ENCODE data around the gene SOS1. TPM values are rescaled to one million over a fixed set of nuclear protein-coding genes. Genes with fewer than 3 reads are reported as not detected.

SOS1 gene
- total RNA-seq, 1 donor from 2014 or later = 35.3 TPM

- DNase-seq (ENCODE audit: low spot score) = no peak
- H3K36me3 Mint-ChIP-seq (ENCODE audit: low read depth, unreplicated experiment) = peaks cover 14% of the 10 kb centered on the region
- H3K9me3 Mint-ChIP-seq (ENCODE audit: unreplicated experiment) = no peaks in the 10 kb centered on the region
- H3K27ac Mint-ChIP-seq (ENCODE audit: unreplicated experiment) = no peak overlapping the region
- no peaks in the 10 kb centered on the region for H3K27me3 Mint-ChIP-seq (ENCODE audit: unreplicated experiment)
- H3K4me1 Mint-ChIP-seq (ENCODE audit: unreplicated experiment) = peaks cover 13% of the 10 kb centered on the region
- H3K4me3 Mint-ChIP-seq (ENCODE audit: unreplicated experiment) = no peak overlapping the region
- no peak for TF ChIP-seq CTCF (IDR thresholded peaks at IDR 0.05; ENCODE audit: unreplicated experiment)
These were observed 139.7 kb downstream of the SOS1 start for GRCh38 chr2:38981003-38981669.

- DNase-seq (ENCODE audit: low spot score) = no peak
- Mint-ChIP-seq H3K4me1 (ENCODE audit: unreplicated experiment) (peaks cover 13% of the 10 kb centered on the region), H3K9me3 (ENCODE audit: unreplicated experiment) (no peaks in the 10 kb centered on the region), H3K36me3 (ENCODE audit: low read depth, unreplicated experiment) (no peaks in the 10 kb centered on the region), H3K27me3 (ENCODE audit: unreplicated experiment) (no peaks in the 10 kb centered on the region), H3K27ac (ENCODE audit: unreplicated experiment) (no peak overlapping the region), H3K4me3 (ENCODE audit: unreplicated experiment) (no peak overlapping the region)
- TF ChIP-seq CTCF (IDR thresholded peaks at IDR 0.05; ENCODE audit: unreplicated experiment) = no peak
These were observed 141.9 kb downstream of the SOS1 start for GRCh38 chr2:38978908-38979307.

DNA sequence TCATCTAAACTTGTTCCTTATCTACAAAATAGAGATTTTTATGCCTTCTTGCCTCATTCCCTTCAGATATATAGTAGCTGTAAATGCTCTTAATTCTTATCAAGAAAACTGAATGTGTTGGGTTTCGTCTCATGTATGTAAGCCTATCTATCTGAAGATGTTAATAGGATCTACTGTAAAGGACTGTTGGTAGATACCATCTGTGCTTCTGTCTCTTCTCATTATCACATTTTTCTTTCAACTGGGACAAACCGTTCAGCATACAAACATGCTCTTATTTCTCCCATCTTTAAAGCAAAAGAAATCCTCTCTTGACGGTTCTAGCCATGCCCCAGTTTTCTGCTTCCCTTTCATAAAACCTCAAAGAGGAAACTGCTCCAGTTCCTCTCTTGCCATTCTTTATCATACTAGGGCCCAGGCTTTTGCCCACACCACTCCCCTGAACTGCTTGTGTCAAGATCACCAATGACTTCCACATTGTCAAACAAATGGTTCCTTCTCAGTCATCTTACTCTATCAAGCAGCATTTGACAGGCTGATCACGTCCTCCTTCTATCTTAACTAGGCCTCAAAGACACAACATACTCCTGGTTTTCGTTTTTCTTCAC, 142.5 kb downstream of the SOS1 start:
- H3K27ac Mint-ChIP-seq (ENCODE audit: unreplicated experiment) = no peak overlapping the region
- no peaks in the 10 kb centered on the region for H3K27me3 Mint-ChIP-seq (ENCODE audit: unreplicated experiment)
- H3K9me3 Mint-ChIP-seq (ENCODE audit: unreplicated experiment) = no peaks in the 10 kb centered on the region
- H3K4me1 Mint-ChIP-seq (ENCODE audit: unreplicated experiment) = peaks cover 13% of the 10 kb centered on the region
- no peak overlapping the region for H3K4me3 Mint-ChIP-seq (ENCODE audit: unreplicated experiment)
- TF ChIP-seq CTCF (IDR thresholded peaks at IDR 0.05; ENCODE audit: unreplicated experiment) = no peak
- DNase-seq (ENCODE audit: low spot score) = no peak
- no peaks in the 10 kb centered on the region for H3K36me3 Mint-ChIP-seq (ENCODE audit: low read depth, unreplicated experiment)

GRCh38 chr2:38977047-38977446, 143.8 kb downstream of the SOS1 start:
- H3K9me3 Mint-ChIP-seq (ENCODE audit: unreplicated experiment) = no peaks in the 10 kb centered on the region

More at GRCh38 chr2:38977047-38977446, 143.8 kb downstream of the SOS1 start:
- H3K4me3 Mint-ChIP-seq (ENCODE audit: unreplicated experiment) = no peak overlapping the region
- no peak for DNase-seq (ENCODE audit: low spot score)
- TF ChIP-seq CTCF (IDR thresholded peaks at IDR 0.05; ENCODE audit: unreplicated experiment) = no peak
- H3K36me3 Mint-ChIP-seq (ENCODE audit: low read depth, unreplicated experiment) = no peaks in the 10 kb centered on the region
- H3K4me1 Mint-ChIP-seq (ENCODE audit: unreplicated experiment) = peaks cover 13% of the 10 kb centered on the region
- H3K27ac Mint-ChIP-seq (ENCODE audit: unreplicated experiment) = no peak overlapping the region
- no peaks in the 10 kb centered on the region for H3K27me3 Mint-ChIP-seq (ENCODE audit: unreplicated experiment)
